Measurements from ENCODE around the gene CP.

DNA sequence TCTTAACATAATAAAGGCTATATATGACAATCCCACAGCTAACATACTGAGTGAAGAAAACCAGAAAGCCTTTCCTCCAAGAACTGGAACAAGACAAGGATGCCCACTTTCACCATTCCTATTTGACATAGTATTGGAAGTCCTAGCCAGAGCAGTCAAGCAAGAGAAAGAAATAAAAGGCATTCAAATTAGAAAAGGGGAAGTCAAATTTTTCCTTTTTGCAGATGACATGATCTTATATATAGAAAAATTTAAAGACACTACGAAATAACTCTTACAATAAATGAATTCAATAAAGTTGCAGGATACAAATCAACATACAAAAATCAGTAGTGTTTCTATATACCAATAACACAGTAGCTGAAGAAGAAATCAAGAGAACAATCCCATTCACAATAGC is 42.2 kb upstream of the CP start:
- TF ChIP-seq, protein P1, sequence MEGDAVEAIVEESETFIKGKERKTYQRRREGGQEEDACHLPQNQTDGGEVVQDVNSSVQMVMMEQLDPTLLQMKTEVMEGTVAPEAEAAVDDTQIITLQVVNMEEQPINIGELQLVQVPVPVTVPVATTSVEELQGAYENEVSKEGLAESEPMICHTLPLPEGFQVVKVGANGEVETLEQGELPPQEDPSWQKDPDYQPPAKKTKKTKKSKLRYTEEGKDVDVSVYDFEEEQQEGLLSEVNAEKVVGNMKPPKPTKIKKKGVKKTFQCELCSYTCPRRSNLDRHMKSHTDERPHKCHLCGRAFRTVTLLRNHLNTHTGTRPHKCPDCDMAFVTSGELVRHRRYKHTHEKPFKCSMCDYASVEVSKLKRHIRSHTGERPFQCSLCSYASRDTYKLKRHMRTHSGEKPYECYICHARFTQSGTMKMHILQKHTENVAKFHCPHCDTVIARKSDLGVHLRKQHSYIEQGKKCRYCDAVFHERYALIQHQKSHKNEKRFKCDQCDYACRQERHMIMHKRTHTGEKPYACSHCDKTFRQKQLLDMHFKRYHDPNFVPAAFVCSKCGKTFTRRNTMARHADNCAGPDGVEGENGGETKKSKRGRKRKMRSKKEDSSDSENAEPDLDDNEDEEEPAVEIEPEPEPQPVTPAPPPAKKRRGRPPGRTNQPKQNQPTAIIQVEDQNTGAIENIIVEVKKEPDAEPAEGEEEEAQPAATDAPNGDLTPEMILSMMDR (IDR thresholded peaks at IDR 0.05 in 2 of 3, conservative IDR thresholded peaks at IDR 0.05 in 1 of 3; ENCODE audit: borderline replicate concordance in 1 of 3, insufficient read depth in 1 of 3, low read depth in 2 of 3, low read length in 2 of 3), result no peak
- TF ChIP-seq CBX3 (IDR thresholded peaks at IDR 0.05; ENCODE audit: low read depth) (no peak), EZH2 (IDR thresholded peaks at IDR 0.05) (no peak), ZNF274 (IDR thresholded peaks at IDR 0.05; ENCODE audit: low read depth, low read length) (no peak)
